ENCODE results near the gene GDI2. TPM values are rescaled to one million over a fixed set of nuclear protein-coding genes. Genes with fewer than 3 reads are reported as not detected.

GDI2 gene
- total RNA-seq, 4 donors from 2014 or later: 186 to 294 (median 225) TPM

GRCh38 chr10:5748394-5748803, 64.8 kb downstream of the GDI2 start:
- H3K4me3 ChIP-seq: no peak overlapping the region
- WGBS, 2 donors (ENCODE audit: low coverage in 1 of 2): 91 to 94% methylated on average over 3 of the region's 4 CpGs
- ATAC-seq: no peak
- H3K36me3 ChIP-seq: peaks cover 0 to 82% of the 10 kb centered on the region in 2 donors
- TF ChIP-seq POLR2A (IDR thresholded peaks at IDR 0.05) (no peak), POLR2AphosphoS5 (IDR thresholded peaks at IDR 0.05) (no peak), EP300 (IDR thresholded peaks at IDR 0.05) (no peak)
- TF ChIP-seq, protein P1, sequence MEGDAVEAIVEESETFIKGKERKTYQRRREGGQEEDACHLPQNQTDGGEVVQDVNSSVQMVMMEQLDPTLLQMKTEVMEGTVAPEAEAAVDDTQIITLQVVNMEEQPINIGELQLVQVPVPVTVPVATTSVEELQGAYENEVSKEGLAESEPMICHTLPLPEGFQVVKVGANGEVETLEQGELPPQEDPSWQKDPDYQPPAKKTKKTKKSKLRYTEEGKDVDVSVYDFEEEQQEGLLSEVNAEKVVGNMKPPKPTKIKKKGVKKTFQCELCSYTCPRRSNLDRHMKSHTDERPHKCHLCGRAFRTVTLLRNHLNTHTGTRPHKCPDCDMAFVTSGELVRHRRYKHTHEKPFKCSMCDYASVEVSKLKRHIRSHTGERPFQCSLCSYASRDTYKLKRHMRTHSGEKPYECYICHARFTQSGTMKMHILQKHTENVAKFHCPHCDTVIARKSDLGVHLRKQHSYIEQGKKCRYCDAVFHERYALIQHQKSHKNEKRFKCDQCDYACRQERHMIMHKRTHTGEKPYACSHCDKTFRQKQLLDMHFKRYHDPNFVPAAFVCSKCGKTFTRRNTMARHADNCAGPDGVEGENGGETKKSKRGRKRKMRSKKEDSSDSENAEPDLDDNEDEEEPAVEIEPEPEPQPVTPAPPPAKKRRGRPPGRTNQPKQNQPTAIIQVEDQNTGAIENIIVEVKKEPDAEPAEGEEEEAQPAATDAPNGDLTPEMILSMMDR (IDR thresholded peaks at IDR 0.05): no peak
- no peaks in the 10 kb centered on the region for H3K9me3 ChIP-seq
- no peak overlapping the region for H3K27ac ChIP-seq
- H3K27me3 ChIP-seq: no peaks in the 10 kb centered on the region
- H3K4me1 ChIP-seq: no peaks in the 10 kb centered on the region

GRCh38 chr10:5746197-5746596, 67.0 kb downstream of the GDI2 start:
- Histone ChIP-seq H3K4me3 (no peak overlapping the region), H3K36me3 (peaks cover 3 to 85% of the 10 kb centered on the region in 2 donors), H3K27me3 (no peaks in the 10 kb centered on the region), H3K9me3 (no peaks in the 10 kb centered on the region), H3K4me1 (no peaks in the 10 kb centered on the region), H3K27ac (no peak overlapping the region)
- TF ChIP-seq POLR2AphosphoS5 (IDR thresholded peaks at IDR 0.05) (no peak), EP300 (IDR thresholded peaks at IDR 0.05) (no peak), POLR2A (IDR thresholded peaks at IDR 0.05) (no peak)
- TF ChIP-seq, protein P1 (IDR thresholded peaks at IDR 0.05): no peak
- no peak for ATAC-seq
- 90 to 100% methylated on average over 2 of the region's 4 CpGs for WGBS, 2 donors (ENCODE audit: low coverage in 1 of 2)

- 93 to 94% methylated on average over 2 to 5 of the region's 5 CpGs for WGBS, 2 donors (ENCODE audit: low coverage in 1 of 2)
- no peak for ATAC-seq
- no peaks in the 10 kb centered on the region for H3K9me3 ChIP-seq
- H3K4me3 ChIP-seq: no peak overlapping the region
- no peaks in the 10 kb centered on the region for H3K4me1 ChIP-seq
- no peak overlapping the region for H3K27ac ChIP-seq
- TF ChIP-seq POLR2AphosphoS5 (IDR thresholded peaks at IDR 0.05) (no peak), POLR2A (IDR thresholded peaks at IDR 0.05) (no peak), EP300 (IDR thresholded peaks at IDR 0.05) (no peak)
- TF ChIP-seq, protein P1 (IDR thresholded peaks at IDR 0.05): no peak
- H3K27me3 ChIP-seq: no peaks in the 10 kb centered on the region
- peaks cover 3 to 93% of the 10 kb centered on the region in 2 donors for H3K36me3 ChIP-seq
These were observed 68.4 kb downstream of the GDI2 start for GRCh38 chr10:5744849-5745248.

DNA sequence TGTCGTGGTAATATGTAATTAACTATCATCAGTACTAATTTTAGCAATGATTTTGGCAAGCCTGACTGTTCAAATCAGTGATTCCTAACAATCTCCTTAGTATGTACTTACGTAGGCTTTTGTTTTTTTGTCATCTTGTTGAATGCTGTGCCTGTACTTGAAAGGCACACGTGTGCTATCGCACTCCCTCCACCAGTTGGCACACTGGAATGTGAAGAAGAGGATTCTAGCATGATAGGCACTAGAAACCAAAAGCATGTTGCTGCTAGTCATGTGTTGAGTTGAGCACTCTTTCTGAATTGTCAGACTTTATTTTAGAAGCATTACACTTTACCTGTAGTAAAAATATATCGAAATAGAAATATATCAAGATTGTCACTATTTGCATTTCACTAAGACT, 69.5 kb downstream of the GDI2 start:
- WGBS, 2 donors (ENCODE audit: low coverage in 1 of 2): 72% methylated on average over 5 of the region's 5 CpGs
- Histone ChIP-seq H3K36me3 (peaks cover 3 to 91% of the 10 kb centered on the region in 2 donors), H3K9me3 (no peaks in the 10 kb centered on the region), H3K27me3 (no peaks in the 10 kb centered on the region), H3K27ac (no peak overlapping the region), H3K4me1 (no peaks in the 10 kb centered on the region), H3K4me3 (no peak overlapping the region)
- TF ChIP-seq POLR2A (IDR thresholded peaks at IDR 0.05): no peak
- no peak for TF ChIP-seq EP300 (IDR thresholded peaks at IDR 0.05)
- TF ChIP-seq POLR2AphosphoS5 (IDR thresholded peaks at IDR 0.05): no peak
- TF ChIP-seq, protein P1 (IDR thresholded peaks at IDR 0.05): no peak
- ATAC-seq: no peak

GRCh38 chr10:5742116-5742515, 71.1 kb downstream of the GDI2 start:
- Histone ChIP-seq H3K9me3 (no peaks in the 10 kb centered on the region), H3K36me3 (peaks cover 3 to 79% of the 10 kb centered on the region in 2 donors), H3K4me3 (no peak overlapping the region), H3K4me1 (no peaks in the 10 kb centered on the region), H3K27me3 (no peaks in the 10 kb centered on the region), H3K27ac (no peak overlapping the region)
- whole genome bisulfite sequencing, 2 donors (ENCODE audit: low coverage in 1 of 2): 86 to 89% methylated on average over 6 of the region's 6 CpGs
- TF ChIP-seq POLR2A (IDR thresholded peaks at IDR 0.05) (no peak), EP300 (IDR thresholded peaks at IDR 0.05) (no peak), POLR2AphosphoS5 (IDR thresholded peaks at IDR 0.05) (no peak)
- TF ChIP-seq, protein P1 (IDR thresholded peaks at IDR 0.05): no peak
- no peak for ATAC-seq
